ENCODE measurements around the gene ZMYND19.

DNA sequence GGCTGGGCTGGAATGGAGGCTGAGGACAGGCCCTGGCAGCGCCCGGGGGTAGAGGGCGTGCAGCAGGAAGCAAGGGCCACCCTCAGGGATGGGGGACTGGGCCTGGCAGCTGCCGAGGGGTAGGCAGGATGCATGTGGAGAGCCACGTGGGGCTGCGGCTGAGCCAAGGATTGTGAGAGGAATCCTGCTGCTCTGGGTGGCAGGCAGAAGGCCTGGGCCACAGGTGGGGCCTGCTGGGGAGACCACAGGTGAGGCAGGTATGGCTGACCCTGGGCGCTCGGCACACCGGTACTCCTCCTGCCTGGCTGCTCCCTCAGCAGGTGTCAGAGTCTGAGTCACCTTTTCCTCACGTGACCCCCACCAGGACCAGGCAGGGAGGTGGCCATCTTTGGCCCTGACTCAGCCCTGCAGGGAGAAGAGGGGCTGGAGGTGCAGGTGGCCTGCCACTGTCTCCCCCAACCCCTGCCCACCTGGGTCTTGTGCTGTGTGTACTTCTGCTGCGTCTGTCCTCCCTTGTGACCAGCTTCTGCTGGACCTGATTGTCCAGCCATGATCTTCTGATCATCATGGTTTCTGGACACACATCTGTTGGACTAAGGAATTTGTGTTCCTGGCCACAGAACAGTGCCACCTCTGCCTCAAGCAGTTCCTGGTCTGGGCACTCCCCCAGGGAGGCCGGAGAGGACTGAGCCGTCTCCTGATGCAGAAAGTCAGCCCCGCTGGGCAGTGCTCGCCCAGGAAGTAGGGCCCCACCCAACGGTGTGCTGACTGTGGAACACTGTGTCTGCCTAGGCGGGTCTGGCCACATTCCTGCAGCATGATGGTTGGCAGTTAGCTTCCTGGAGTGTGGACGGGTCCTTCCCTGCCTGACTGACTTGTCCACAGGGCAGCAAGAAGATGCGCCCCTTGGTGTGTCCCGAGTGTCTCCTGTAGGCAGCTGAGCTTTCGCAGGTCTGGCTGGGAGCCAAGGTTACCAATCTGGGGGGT is 21.6 kb upstream of the ZMYND19 start:
- TF ChIP-seq, protein P1, sequence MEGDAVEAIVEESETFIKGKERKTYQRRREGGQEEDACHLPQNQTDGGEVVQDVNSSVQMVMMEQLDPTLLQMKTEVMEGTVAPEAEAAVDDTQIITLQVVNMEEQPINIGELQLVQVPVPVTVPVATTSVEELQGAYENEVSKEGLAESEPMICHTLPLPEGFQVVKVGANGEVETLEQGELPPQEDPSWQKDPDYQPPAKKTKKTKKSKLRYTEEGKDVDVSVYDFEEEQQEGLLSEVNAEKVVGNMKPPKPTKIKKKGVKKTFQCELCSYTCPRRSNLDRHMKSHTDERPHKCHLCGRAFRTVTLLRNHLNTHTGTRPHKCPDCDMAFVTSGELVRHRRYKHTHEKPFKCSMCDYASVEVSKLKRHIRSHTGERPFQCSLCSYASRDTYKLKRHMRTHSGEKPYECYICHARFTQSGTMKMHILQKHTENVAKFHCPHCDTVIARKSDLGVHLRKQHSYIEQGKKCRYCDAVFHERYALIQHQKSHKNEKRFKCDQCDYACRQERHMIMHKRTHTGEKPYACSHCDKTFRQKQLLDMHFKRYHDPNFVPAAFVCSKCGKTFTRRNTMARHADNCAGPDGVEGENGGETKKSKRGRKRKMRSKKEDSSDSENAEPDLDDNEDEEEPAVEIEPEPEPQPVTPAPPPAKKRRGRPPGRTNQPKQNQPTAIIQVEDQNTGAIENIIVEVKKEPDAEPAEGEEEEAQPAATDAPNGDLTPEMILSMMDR (IDR thresholded peaks at IDR 0.05; ENCODE audit: low read length) = no peak
- no peak for TF ChIP-seq EZH2 (optimal IDR thresholded peaks at IDR 0.05; ENCODE audit: low read depth, low read length)
- no peak for TF ChIP-seq EZH2phosphoT487 (IDR thresholded peaks at IDR 0.05; ENCODE audit: low read length)

Measured in MM.1S (cell line).